LNCaP clone FGC (cell line): Measurements from ENCODE around the gene TMEM8B.

Experiments
- DNase-seq: peaks from one replicate; pipeline ENCODE4 v3.0.0-alpha.2; 2011; ENCODE audit warnings: low read depth
- H3K4me3 ChIP-seq: 2 replicates; pipeline ENCODE4 v1.5.1; 2011; ENCODE audit warnings: mild to moderate bottlenecking, low read depth, low read length, control low read depth
- CTCF ChIP-seq: IDR thresholded peaks from 2 replicates; pipeline ENCODE4 v1.5.1; 2012; ENCODE audit warnings: mild to moderate bottlenecking; ENCODE audit not compliant: control insufficient read depth, insufficient read depth; ENCODE audit errors: extremely low read depth

TMEM8B gene

GRCh38 chr9:35845824-35846771, 17.1 kb downstream of the TMEM8B start:
- no peak for TF ChIP-seq CTCF
- DNase-seq = no peak
- no peak overlapping the region for H3K4me3 ChIP-seq

DNA sequence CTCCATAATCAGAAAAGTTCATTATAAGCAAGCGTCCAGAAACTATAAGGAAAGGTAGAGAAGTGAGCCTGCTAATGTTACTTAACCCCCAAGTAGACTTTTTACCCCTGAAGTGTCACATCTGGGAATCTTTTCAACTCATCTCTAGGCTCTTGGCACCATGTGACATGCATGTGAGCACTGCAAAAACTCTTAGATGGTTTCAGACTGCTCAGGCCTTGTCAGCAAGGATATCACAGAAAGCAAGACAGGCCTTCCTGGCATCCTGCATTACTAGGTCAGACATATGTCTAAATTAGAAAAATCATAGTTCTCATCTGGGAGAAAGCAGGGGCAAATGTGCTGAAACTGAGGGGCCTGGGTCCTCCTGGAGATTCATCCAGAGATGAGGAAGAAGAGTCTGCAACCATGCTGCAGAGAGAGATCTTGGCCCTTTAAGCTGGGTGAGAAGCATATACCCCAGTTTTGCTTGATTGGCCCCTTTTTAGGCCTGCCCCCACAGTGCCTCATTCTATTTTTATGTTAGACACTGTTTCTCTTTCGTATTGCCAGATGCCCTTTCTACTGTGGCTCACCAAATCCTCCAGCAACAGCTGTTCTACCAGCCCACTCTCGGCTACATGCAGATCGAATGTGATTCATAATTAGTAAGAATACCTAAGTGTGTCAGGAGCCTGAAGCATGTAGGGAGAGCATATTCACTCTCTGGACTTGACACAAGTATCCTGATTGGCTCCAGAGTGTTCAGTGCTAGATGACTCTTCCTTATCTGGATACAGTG, 19.0 kb downstream of the TMEM8B start:
- H3K4me3 ChIP-seq = no peak overlapping the region
- no peak for TF ChIP-seq CTCF
- no peak for DNase-seq

- no peak overlapping the region for H3K4me3 ChIP-seq
- TF ChIP-seq CTCF = no peak
- no peak for DNase-seq
Observed at GRCh38 chr9:35852267-35852815, 23.3 kb downstream of the TMEM8B start.

DNA sequence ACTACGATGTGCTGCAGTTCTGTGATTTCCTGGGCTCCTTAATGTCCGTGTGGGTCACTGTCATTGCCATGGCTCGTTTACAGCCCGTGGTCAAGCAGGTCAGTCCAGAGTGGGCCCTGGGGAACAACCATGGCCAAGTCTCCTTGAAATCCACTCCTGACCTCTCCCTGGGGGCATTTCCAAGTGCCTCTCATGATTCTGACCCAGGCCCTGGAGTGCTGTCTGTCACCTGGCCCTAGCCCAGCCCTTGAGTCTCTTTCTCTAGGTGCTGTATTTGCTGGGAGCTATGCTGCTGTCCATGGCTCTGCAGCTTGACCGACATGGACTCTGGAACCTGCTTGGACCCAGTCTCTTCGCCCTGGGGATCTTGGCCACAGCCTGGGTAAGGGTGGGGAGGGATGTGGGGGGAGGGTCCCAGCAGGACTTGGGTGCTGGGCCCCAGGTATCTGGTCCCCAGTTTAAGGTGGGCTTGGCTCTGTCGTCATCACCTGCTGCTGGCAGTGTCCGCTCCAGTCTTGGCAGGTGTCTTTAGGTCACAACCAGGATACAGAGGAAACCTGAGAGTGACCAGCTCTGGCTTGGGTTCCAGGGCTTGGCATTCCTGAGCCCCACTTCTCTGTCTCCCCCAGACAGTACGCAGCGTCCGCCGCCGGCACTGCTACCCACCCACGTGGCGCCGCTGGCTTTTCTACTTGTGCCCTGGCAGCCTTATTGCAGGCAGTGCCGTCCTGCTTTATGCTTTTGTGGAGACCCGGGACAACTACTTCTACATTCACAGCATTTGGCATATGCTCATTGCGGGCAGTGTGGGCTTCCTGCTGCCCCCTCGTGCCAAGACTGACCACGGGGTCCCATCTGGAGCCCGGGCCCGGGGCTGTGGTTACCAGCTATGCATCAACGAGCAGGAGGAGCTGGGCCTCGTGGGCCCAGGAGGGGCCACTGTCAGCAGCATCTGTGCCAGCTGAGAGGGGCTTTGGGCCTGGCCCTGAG, 24.1 kb downstream of the TMEM8B start:
- no peak overlapping the region for H3K4me3 ChIP-seq
- no peak for TF ChIP-seq CTCF
- DNase-seq = no peak

- H3K4me3 ChIP-seq = no peak overlapping the region
- DNase-seq = no peak
- no peak for TF ChIP-seq CTCF
Observed at GRCh38 chr9:35854091-35854762, 25.2 kb downstream of the TMEM8B start.

GRCh38 chr9:35856206-35856605, 27.2 kb downstream of the TMEM8B start:
- DNase-seq = no peak
- TF ChIP-seq CTCF = no peak

More at GRCh38 chr9:35856206-35856605, 27.2 kb downstream of the TMEM8B start:
- H3K4me3 ChIP-seq = no peak overlapping the region
